ENCODE data around the gene GFRA1.

Gene GFRA1

GRCh38 chr10:116164291-116164690 lies 108.7 kb downstream of the GFRA1 start:
- no peak for DNase-seq (ENCODE audit: low read depth in 3 of 3, low spot score in 1 of 3)

GRCh38 chr10:116163333-116164131 lies 109.5 kb downstream of the GFRA1 start:
- DNase-seq (ENCODE audit: low read depth in 3 of 3, low spot score in 1 of 3): no peak

GRCh38 chr10:116162851-116163250 lies 110.2 kb downstream of the GFRA1 start:
- DNase-seq (ENCODE audit: low read depth in 3 of 3, low spot score in 1 of 3): no peak

DNA sequence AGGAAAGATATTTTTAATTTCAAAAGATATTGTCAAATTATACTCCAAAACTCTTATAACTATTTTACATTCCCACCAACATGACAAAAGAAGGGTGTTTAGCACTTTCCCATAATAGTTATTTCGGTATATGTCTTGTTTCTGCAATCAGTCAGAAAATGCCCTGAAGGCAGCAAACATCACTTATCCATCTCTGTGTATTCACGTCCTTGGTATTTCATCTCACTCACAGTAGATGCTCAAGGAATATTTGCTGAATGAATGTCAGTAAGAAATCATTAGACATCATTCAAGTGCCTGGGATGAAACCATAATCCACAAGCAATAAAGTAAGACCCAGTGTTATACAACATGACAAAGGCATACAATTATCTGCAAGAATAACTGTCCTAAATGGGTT lies 112.7 kb downstream of the GFRA1 start:
- DNase-seq (ENCODE audit: low read depth in 3 of 3, low spot score in 1 of 3): no peak

DNA sequence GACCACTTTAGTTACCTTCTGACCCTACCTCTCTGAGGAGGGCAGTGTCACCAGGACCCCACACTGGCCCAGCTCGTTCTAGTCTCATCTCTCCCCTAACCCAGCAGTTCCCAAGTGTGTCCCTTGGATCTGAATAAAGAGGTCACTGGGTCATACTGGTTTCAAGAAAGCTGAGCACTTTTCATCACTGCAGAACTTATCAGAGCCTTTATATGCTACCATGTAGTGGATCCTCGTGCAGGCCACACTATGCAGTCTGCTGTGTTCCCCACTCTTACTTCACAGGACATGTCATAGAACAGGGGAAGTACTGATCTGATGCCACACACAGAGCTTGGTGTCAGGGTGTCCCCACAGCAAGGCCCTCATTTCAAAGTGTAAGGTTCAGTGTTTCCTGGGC lies 113.8 kb downstream of the GFRA1 start:
- no peak for DNase-seq (ENCODE audit: low read depth in 3 of 3, low spot score in 1 of 3)

DNA sequence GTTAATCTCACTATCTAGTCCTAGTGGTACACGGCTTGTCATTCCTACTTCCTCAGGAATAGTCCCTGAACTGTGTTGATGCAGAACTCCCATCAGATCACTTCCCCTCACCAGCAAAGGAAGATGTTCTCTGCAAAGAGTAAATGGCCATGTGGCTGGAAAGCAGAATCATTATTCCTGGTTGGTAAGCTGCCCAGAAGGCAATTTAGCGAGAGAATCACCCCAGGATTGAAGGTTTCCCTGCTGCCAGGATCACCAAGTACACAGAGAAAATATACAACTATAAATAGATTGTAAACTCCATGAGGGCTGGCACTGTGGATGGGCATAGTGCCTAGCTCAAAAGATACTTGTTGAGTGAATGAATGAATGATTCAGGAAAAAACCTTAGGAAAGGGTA lies 115.0 kb downstream of the GFRA1 start:
- DNase-seq (ENCODE audit: low read depth in 3 of 3, low spot score in 1 of 3): no peak

GRCh38 chr10:116157485-116157884 lies 115.5 kb downstream of the GFRA1 start:
- DNase-seq (ENCODE audit: low read depth in 3 of 3, low spot score in 1 of 3): no peak

DNA sequence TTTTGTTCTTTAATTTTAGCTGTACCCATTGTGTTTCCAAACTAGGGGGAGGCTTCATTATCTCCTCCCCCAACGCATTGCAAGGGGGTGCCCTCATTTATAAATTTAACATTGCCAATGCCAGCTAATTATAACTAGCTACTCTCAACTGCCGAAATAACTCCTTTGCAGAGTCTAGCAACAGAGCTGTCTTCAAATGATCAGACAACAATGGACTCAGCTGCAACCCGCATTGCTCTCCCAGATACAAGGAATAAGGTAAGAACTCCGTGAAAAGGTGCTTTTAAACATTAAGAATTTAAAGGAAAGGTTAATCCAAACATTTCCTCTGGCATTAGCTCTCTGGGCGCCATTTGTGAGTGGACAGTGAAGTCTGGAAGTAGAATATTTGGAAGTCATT lies 116.2 kb downstream of the GFRA1 start:
- no peak for DNase-seq (ENCODE audit: low read depth in 3 of 3, low spot score in 1 of 3)

- DNase-seq (ENCODE audit: low read depth in 3 of 3, low spot score in 1 of 3): no peak
Measured at GRCh38 chr10:116155191-116155590, 117.8 kb downstream of the GFRA1 start.

DNA sequence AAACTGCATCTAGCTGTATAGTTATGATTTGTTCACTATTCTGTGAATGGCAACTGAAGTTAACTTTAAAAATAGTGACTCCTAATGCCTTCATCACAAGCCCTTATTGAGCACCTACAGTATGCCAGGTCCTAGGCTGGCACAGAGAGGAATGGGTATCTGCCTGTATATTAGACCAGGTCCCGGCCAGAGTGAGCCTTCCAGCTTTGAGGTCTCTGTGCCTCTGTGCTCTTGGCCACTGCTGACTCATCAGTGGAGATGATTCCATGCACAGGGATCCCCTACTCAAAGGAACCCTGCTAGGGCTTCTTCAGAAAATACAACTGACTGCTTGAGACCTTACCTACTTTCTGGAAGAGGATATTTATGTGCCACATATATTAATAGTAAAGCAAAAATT lies 118.4 kb downstream of the GFRA1 start:
- DNase-seq (ENCODE audit: low read depth in 3 of 3, low spot score in 1 of 3): no peak

DNA sequence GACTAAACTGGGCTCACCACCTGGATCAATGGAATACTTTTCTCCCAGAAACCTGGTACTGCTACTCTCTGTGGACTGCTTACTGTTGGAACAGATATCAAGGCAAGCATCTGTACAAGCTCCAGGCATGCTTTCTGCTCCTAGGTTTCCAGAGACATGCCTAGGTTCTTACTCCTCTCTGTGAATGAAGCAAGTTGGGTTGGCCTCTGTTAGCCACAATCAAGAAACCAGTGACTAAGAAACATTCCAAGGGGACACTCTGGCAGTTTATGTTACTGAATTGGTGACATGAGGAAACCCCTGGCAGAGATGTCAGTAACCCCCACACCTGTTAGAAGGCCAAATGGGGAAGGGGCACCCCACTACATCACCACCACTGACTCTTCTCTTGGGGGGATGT lies 121.9 kb downstream of the GFRA1 start:
- no peak for DNase-seq (ENCODE audit: low read depth in 3 of 3, low spot score in 1 of 3)

GRCh38 chr10:116150606-116151005 lies 122.4 kb downstream of the GFRA1 start:
- no peak for DNase-seq (ENCODE audit: low read depth in 3 of 3, low spot score in 1 of 3)

GRCh38 chr10:116147147-116147905 lies 125.7 kb downstream of the GFRA1 start:
- no peak for DNase-seq (ENCODE audit: low read depth in 3 of 3, low spot score in 1 of 3)

GRCh38 chr10:116146372-116147140 lies 126.5 kb downstream of the GFRA1 start:
- DNase-seq (ENCODE audit: low read depth in 3 of 3, low spot score in 1 of 3): no peak

DNA sequence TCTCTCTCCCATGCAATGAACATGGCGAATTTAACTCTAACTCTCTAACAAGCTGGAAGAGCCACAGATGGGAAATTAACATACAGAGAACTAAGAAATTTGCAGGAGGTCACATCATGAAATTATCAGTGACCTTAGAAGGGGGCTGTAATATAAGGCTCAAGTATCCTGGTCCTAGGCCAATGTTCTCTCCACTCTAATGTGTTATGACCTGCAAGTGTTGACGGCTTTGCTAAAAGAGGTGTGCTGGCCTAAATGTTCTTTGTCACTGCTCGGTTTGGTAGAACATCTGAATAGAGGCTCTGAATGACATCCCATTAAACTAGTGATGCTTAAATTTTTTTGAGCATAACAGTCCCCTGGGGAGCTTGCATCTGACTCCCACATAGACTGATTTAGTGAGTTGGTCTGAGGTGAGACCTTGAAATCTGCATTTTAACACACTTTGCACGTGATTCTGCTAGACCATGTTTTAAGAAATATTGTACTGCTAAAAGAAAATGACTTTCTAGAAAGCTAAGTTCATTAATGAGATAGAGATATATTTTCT lies 129.3 kb downstream of the GFRA1 start:
- DNase-seq (ENCODE audit: low read depth in 3 of 3, low spot score in 1 of 3): no peak

DNA sequence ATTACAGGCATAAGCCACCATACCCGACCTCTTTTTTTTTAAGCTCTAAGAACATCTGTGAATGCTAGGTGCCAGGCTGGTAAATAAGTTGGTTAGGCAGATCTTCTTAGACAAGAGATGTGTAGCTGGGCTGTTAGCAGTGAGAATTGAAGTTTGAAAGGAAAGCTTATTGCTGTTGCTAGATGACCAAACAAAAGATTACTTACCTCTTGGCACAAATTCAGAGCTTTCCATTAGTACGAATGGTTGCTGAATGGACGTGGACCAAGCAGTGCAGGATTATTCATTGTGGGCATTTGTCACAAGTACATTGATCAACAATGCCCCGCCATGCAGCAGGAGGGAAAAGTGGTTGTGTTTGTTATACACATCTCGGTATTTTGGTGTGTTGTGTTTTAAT lies 131.2 kb downstream of the GFRA1 start:
- DNase-seq (ENCODE audit: low read depth in 3 of 3, low spot score in 1 of 3): no peak

- no peak for DNase-seq (ENCODE audit: low read depth in 3 of 3, low spot score in 1 of 3)
Measured at GRCh38 chr10:116141246-116141645, 131.8 kb downstream of the GFRA1 start.

DNA sequence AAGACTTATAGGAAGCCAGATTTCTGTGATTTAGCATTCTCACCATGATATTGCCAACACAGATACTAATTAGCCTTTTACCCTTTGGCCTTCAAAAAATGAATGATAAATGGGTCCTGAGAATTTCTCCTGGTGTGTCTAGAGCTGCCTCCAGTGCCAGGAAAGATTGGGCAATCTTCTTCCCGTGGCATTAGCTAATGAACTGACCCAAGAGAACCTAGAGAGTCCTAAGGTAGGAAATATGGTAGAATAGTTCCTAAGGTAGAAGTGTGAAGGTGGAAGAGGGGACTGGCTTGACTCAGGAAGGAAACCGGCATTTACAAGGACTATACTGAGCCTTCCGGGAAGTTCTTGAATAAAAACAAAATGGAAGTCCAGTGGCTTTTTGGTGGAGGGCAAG lies 133.1 kb downstream of the GFRA1 start:
- DNase-seq (ENCODE audit: low read depth in 3 of 3, low spot score in 1 of 3): no peak

- DNase-seq (ENCODE audit: low read depth in 3 of 3, low spot score in 1 of 3): no peak
Measured at GRCh38 chr10:116138897-116139296, 134.1 kb downstream of the GFRA1 start.

DNA sequence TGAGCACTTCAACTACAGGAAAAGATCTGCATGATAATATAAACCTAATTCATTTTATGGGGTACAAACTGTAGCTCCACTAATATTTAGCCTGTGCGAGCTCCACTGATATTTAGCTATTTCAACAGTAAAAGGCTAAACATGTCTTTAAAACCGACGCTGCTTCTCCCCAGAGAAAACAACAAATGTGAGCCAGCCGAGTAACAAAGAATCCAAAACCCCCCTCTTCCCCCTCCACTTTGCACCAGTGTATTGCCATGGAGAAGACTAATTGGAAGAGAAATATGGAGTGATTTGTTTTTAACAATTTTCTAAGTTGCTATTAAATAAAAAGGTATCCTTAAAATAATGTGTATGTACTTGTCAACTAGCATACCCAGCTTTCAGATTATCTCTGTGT lies 136.7 kb downstream of the GFRA1 start:
- no peak for DNase-seq (ENCODE audit: low read depth in 3 of 3, low spot score in 1 of 3)

DNA sequence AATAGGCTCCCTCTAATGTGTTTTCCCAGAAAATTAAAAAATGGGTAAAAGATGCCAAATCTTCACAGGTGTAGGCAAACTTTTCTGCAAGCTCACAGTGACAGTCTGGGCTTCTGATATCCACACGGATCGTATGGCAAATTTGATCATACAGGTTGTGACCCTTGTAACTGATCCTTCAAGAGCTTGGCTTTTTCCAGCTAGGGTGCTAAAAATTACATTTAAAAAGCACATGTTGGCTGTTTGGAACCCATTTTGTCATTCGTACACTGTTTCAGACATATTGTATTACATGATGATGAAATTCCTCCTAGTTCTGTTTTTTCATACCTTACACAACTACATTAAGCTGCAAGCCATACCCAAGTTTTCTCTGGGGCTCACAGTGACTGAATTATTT lies 138.7 kb downstream of the GFRA1 start:
- no peak for DNase-seq (ENCODE audit: low read depth in 3 of 3, low spot score in 1 of 3)

DNA sequence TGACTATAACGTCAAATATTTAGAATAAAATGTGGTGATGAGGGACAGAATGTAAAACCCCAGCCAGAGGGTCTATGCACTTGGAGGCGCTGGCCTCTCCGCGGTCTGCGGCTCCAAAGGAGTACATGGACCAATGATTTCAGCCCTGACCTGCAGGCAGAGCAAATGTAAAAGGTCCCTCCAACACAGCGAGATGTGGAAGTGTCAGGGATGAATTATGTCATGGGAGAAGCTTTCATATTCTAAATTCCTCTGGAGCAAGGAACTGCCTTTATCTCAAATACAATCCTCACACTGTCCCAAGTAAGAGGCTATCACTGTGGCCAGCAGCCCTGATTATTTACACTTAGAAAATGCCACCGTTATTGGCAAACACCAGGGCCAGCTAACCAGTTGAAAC lies 139.4 kb downstream of the GFRA1 start:
- DNase-seq (ENCODE audit: low read depth in 3 of 3, low spot score in 1 of 3): no peak
